Stimulated activated CD4-positive, alpha-beta T cell treated with anti-CD3 and anti-CD28 coated beads, Interleukin-2, amount 100 ng/mL, for 24 hours (primary cell): ENCODE data around the gene STK32B.
"Not testable (repeated sequence)": the region's sequence is repeated elsewhere in the genome, so short reads cannot be mapped to it uniquely, and the experiment has no call there.

Experiments
- DNase-seq, 2 donors: peaks; one replicate each; pipeline ENCODE4 v3.0.0-alpha.2; 2020

The STK32B gene

GRCh38 chr4:5212255-5213013, 161.2 kb downstream of the STK32B start:
- DNase-seq, result no peak

- DNase-seq, result no peak
Observed at GRCh38 chr4:5213087-5213595, 161.9 kb downstream of the STK32B start.

- DNase-seq, result no peak
Observed at GRCh38 chr4:5215321-5215720, 164.0 kb downstream of the STK32B start.

- DNase-seq, result no peak
Observed at GRCh38 chr4:5217421-5217820, 166.1 kb downstream of the STK32B start.

- DNase-seq, result no peak
Observed at GRCh38 chr4:5218376-5219069, 167.2 kb downstream of the STK32B start.

GRCh38 chr4:5220028-5220427, 168.7 kb downstream of the STK32B start:
- DNase-seq, result no peak

- DNase-seq, result no peak
Observed at GRCh38 chr4:5222047-5222446, 170.8 kb downstream of the STK32B start.

GRCh38 chr4:5222951-5223350, 171.7 kb downstream of the STK32B start:
- DNase-seq, result no peak

GRCh38 chr4:5224340-5224739, 173.1 kb downstream of the STK32B start:
- DNase-seq, result no peak

- DNase-seq, result no peak
Observed at GRCh38 chr4:5232549-5232948, 181.3 kb downstream of the STK32B start.

- DNase-seq, result no peak
Observed at GRCh38 chr4:5237086-5237660, 185.9 kb downstream of the STK32B start.

- no peak for DNase-seq
Observed at GRCh38 chr4:5238173-5238572, 186.9 kb downstream of the STK32B start.

- DNase-seq, result peak in 1 of 2 donors; percentile 5
Observed at GRCh38 chr4:5247061-5247460, 195.8 kb downstream of the STK32B start.

- no peak for DNase-seq
Observed at GRCh38 chr4:5247735-5248134, 196.5 kb downstream of the STK32B start.

GRCh38 chr4:5249727-5250126, 198.4 kb downstream of the STK32B start:
- no peak for DNase-seq

- DNase-seq, result not testable (repeated sequence)
Observed at GRCh38 chr4:5250536-5250935, 199.3 kb downstream of the STK32B start.

- no peak for DNase-seq
Observed at GRCh38 chr4:5256421-5256820, 205.1 kb downstream of the STK32B start.

GRCh38 chr4:5257086-5257485, 205.8 kb downstream of the STK32B start:
- no peak for DNase-seq

GRCh38 chr4:5259471-5259870, 208.2 kb downstream of the STK32B start:
- no peak for DNase-seq

- DNase-seq, result no peak
Observed at GRCh38 chr4:5260121-5260520, 208.8 kb downstream of the STK32B start.

- DNase-seq, result no peak
Observed at GRCh38 chr4:5261866-5262265, 210.6 kb downstream of the STK32B start.

GRCh38 chr4:5266991-5267390, 215.7 kb downstream of the STK32B start:
- no peak for DNase-seq

- no peak for DNase-seq
Observed at GRCh38 chr4:5267408-5267807, 216.1 kb downstream of the STK32B start.
